ENCODE data around the gene WDCP.

DNA sequence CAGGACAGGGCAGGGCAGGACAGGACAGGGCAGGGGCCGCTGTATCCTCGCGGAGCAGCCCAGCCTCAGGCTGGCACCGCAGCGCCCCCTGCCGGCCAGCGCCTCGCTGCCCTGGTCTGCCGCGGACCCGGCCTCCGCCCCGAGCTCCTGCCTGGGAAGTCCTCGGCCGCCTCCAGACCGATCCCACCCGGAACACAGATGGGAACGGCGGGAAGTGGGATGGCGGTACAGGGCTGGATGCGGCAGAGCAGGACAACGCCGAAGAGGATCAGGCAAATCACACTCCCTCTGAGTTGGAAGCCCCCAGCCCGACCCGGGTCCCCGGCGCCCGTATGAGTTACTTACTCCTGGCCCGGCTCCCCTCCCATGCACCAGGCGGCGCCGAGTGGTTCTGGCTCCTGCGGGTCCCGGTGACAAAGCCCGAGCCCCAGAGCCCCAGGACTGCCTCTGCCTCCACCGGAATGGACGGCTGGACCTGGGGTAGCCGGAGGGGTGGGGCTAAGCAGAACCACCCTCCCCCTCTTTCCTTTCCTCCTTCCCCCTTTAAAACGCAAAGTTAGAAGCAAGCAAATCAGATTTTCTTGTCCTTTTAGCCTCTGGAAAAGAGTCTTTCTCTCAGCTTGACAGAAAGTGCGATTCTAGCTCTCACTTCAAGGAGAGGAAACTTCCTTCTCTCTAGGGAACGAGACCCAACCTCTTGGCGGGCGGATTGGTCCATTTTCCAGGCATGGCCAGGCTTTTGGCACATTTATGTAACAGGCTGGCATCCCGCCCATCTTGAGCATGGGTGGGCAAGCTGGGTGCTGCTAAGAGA is 37.4 kb upstream of the WDCP start, which contains the start of gene TP53I3:
- TF ChIP-seq, protein P1, sequence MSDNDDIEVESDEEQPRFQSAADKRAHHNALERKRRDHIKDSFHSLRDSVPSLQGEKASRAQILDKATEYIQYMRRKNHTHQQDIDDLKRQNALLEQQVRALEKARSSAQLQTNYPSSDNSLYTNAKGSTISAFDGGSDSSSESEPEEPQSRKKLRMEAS (IDR thresholded peaks at IDR 0.05; ENCODE audit: low read depth, low read length): no peak
- TF ChIP-seq, protein P2, sequence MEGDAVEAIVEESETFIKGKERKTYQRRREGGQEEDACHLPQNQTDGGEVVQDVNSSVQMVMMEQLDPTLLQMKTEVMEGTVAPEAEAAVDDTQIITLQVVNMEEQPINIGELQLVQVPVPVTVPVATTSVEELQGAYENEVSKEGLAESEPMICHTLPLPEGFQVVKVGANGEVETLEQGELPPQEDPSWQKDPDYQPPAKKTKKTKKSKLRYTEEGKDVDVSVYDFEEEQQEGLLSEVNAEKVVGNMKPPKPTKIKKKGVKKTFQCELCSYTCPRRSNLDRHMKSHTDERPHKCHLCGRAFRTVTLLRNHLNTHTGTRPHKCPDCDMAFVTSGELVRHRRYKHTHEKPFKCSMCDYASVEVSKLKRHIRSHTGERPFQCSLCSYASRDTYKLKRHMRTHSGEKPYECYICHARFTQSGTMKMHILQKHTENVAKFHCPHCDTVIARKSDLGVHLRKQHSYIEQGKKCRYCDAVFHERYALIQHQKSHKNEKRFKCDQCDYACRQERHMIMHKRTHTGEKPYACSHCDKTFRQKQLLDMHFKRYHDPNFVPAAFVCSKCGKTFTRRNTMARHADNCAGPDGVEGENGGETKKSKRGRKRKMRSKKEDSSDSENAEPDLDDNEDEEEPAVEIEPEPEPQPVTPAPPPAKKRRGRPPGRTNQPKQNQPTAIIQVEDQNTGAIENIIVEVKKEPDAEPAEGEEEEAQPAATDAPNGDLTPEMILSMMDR (IDR thresholded peaks at IDR 0.05; ENCODE audit: low read depth, low read length): peak; percentile 35
- TF ChIP-seq POLR2A (IDR thresholded peaks at IDR 0.05; ENCODE audit: extremely low read depth, insufficient read length): no peak
- no peak for TF ChIP-seq MYC (IDR thresholded peaks at IDR 0.05; ENCODE audit: low read depth, low read length)
